Measurements from ENCODE around the gene GRK1. TPM values are rescaled to one million over a fixed set of nuclear protein-coding genes. Genes with fewer than 3 reads are reported as not detected.

GRK1 gene
- total and polyA plus RNA-seq, 2 of the 8 experiments (the other 6 are each of a cell fraction or from before 2014, with no cell fraction given): 0.12 TPM; not detected in 1

GRCh38 chr13:113784645-113785024, 117.6 kb downstream of the GRK1 start:
- Histone ChIP-seq H3K56ac (replicated peaks; ENCODE audit: insufficient read length, low read depth, low read length) (no peak overlapping the region), H4K20me1 (replicated peaks in 1 of 2; ENCODE audit: control insufficient read depth in 1 of 2, insufficient read depth in 2 of 2, low read length in 2 of 2) (peaks cover 0 to 3% of the 10 kb centered on the region in 2 experiments), H3K4me3 (ENCODE audit: extremely low read depth in 1 of 4, insufficient read depth in 2 of 4, low read depth in 3 of 4, low read length in 4 of 4) (no peak overlapping the region), H3K9ac (replicated peaks in 1 of 4; ENCODE audit: extremely low read depth in 1 of 4, low read depth in 3 of 4, low read length in 3 of 4) (no peak overlapping the region), H2AFZ (ENCODE audit: low read length) (no peak overlapping the region), H3K14ac (ENCODE audit: insufficient read length) (no peak overlapping the region), H3K23ac (ENCODE audit: insufficient read length) (no peak overlapping the region), H3K4me2 (ENCODE audit: insufficient read depth in 1 of 2, low read depth in 2 of 2, low read length in 2 of 2) (no peak overlapping the region), H3K4me1 (replicated peaks in 1 of 4; ENCODE audit: control insufficient read depth in 3 of 4, insufficient read depth in 4 of 4, low read length in 3 of 4) (peaks cover 0 to 6% (median 1%) of the 10 kb centered on the region in 4 experiments; a peak in 2 of 7 replicates), H2BK120ac (replicated peaks; ENCODE audit: low read depth, low read length) (no peak overlapping the region), H4K5ac (ENCODE audit: insufficient read length, low read depth, low read length) (no peak overlapping the region), H2BK12ac (ENCODE audit: low read depth, low read length) (no peak overlapping the region), H4K8ac (ENCODE audit: extremely low read depth, insufficient read depth, low read length) (no peak overlapping the region), H3K79me2 (ENCODE audit: control insufficient read depth in 1 of 2, insufficient read depth in 2 of 2, low read length in 2 of 2) (peaks cover 0 to 3% of the 10 kb centered on the region in 2 experiments; a peak in 1 of 4 replicates), H2BK5ac (ENCODE audit: low read depth, low read length) (no peak overlapping the region), H3K18ac (ENCODE audit: extremely low read depth, low read length) (no peak overlapping the region), H3K4ac (replicated peaks; ENCODE audit: insufficient read length, low read depth, low read length) (no peak overlapping the region), H4K91ac (replicated peaks; ENCODE audit: insufficient read length, low read length) (no peak overlapping the region), H3K27ac (ENCODE audit: low read depth, low read length) (no peak overlapping the region), H3K23me2 (ENCODE audit: low read depth, low read length) (peaks cover 6% of the 10 kb centered on the region; the same call in 1 of the 2 replicates), H3K9me3 (ENCODE audit: insufficient read depth in 2 of 2, low read depth in 1 of 2, low read length in 1 of 2) (peaks cover 3 to 7% of the 10 kb centered on the region in 2 experiments; a peak in 3 of 4 replicates), H3K79me1 (ENCODE audit: low read depth, low read length) (no peaks in the 10 kb centered on the region), H3K36me3 (ENCODE audit: control insufficient read depth in 2 of 4, insufficient read depth in 4 of 4, low read length in 3 of 4) (peaks cover 0 to 5% (median 0%) of the 10 kb centered on the region in 4 experiments; a peak in 1 of 8 replicates), H2AK5ac (ENCODE audit: low read depth, low read length) (no peak overlapping the region), H2BK15ac (ENCODE audit: low read length) (no peak overlapping the region), H2BK20ac (ENCODE audit: low read length) (no peak overlapping the region), H3K27me3 (replicated peaks in 1 of 4; ENCODE audit: control insufficient read depth in 3 of 4, extremely low read depth in 1 of 4, insufficient read depth in 3 of 4, low read length in 3 of 4) (no peaks in the 10 kb centered on the region)
- CTCF ChIA-PET (ENCODE audit: partially characterized antibody): no interaction called here
- POLR2A ChIA-PET (ENCODE audit: partially characterized antibody): interaction anchor here (1.2 kb wide), 1 partner anchor 9 kb away, joined by 3 read pairs; no protein-coding TSS in a partner anchor
- DNase-seq (ENCODE audit: low read depth in 1 of 2, low spot score in 2 of 2) (no peak), FAIRE-seq (no peak)
- WGBS, 2 experiments (ENCODE audit: extremely low coverage in 1 of 2, insufficient coverage in 1 of 2, insufficient read length in 1 of 2, insufficient replicate concordance in 2 of 2, low coverage in 1 of 2, low lambda C conversion rate in 2 of 2, missing lambda C conversion rate in 1 of 2): 87% methylated on average over 5 of the region's 5 CpGs; no CpG with 5 or more reads in 1 of the 2 experiments
- TF ChIP-seq GABPA (IDR thresholded peaks at IDR 0.05; ENCODE audit: borderline replicate concordance, insufficient read depth, low read length) (no peak), RBBP5 (IDR thresholded peaks at IDR 0.05; ENCODE audit: borderline replicate concordance, low read depth, low read length) (no peak), KDM5A (IDR thresholded peaks at IDR 0.05; ENCODE audit: low read length) (no peak), SIN3A (conservative IDR thresholded peaks at IDR 0.05 in 1 of 2, IDR thresholded peaks at IDR 0.05 in 1 of 2; ENCODE audit: low read depth in 1 of 2, low read length in 2 of 2) (no peak), NRF1 (IDR thresholded peaks at IDR 0.05; ENCODE audit: low read depth, low read length) (no peak)
